Neural crest cell (in vitro differentiated cells): ENCODE measurements around the gene CFL1. TPM values are rescaled to one million over a fixed set of nuclear protein-coding genes. Genes with fewer than 3 reads are reported as not detected.
A peak's percentile ranks its signal among the peaks of the same experiment; 100 is the strongest.
"Not testable (repeated sequence)": the region's sequence is repeated elsewhere in the genome, so short reads cannot be mapped to it uniquely, and the experiment has no call there.

Experiments used
- DNase-seq: peaks from one replicate; pipeline ENCODE4 v3.0.0; 2021; ENCODE audit warnings: low read depth, mixed read lengths, low spot score
- H3K27ac Mint-ChIP-seq: one replicate; pipeline ENCODE4 v1.8.0; 2021; ENCODE audit warnings: mild to moderate bottlenecking, mixed read lengths; ENCODE audit not compliant: unreplicated experiment
- H3K27me3 Mint-ChIP-seq: 2 replicates; pipeline ENCODE4 v1.8.0; 2021; ENCODE audit warnings: low read depth, mild to moderate bottlenecking, mixed read lengths
- H3K36me3 Mint-ChIP-seq: 2 replicates; pipeline ENCODE4 v1.8.0; 2021; ENCODE audit warnings: low read depth, mild to moderate bottlenecking, mixed read lengths
- H3K4me1 Mint-ChIP-seq: 2 replicates; pipeline ENCODE4 v1.8.0; 2021; ENCODE audit warnings: mixed read lengths
- H3K4me3 Mint-ChIP-seq: one replicate; pipeline ENCODE4 v1.8.0; 2021; ENCODE audit warnings: mild to moderate bottlenecking, mixed read lengths
- H3K9me3 Mint-ChIP-seq: 2 replicates; pipeline ENCODE4 v1.8.0; 2021; ENCODE audit warnings: mixed read lengths
- CTCF ChIP-seq: fragments of 200-600 bp; sonication (generic); conservative IDR thresholded peaks from 2 replicates; pipeline ENCODE4 v1.5.0; 2021; ENCODE audit warnings: antibody characterized with exemption, mild to moderate bottlenecking
- total RNA-seq: library from RNA; stranded (reverse); gene quantifications from 2 replicates; pipeline ENCODE4 v1.2.1, GENCODE V29; 2021

Gene CFL1
- total RNA-seq, 1 donor from 2014 or later: 1,437 TPM

- H3K27ac Mint-ChIP-seq: no peak overlapping the region
- no peaks in the 10 kb centered on the region for H3K9me3 Mint-ChIP-seq
- no peaks in the 10 kb centered on the region for H3K36me3 Mint-ChIP-seq
- H3K4me3 Mint-ChIP-seq: no peak overlapping the region
- peaks cover 27% of the 10 kb centered on the region for H3K27me3 Mint-ChIP-seq
- no peak for DNase-seq
- TF ChIP-seq CTCF: no peak
- peaks cover 14% of the 10 kb centered on the region for H3K4me1 Mint-ChIP-seq
Observed at GRCh38 chr11:65834202-65834601, 23.8 kb downstream of the CFL1 start.

DNA sequence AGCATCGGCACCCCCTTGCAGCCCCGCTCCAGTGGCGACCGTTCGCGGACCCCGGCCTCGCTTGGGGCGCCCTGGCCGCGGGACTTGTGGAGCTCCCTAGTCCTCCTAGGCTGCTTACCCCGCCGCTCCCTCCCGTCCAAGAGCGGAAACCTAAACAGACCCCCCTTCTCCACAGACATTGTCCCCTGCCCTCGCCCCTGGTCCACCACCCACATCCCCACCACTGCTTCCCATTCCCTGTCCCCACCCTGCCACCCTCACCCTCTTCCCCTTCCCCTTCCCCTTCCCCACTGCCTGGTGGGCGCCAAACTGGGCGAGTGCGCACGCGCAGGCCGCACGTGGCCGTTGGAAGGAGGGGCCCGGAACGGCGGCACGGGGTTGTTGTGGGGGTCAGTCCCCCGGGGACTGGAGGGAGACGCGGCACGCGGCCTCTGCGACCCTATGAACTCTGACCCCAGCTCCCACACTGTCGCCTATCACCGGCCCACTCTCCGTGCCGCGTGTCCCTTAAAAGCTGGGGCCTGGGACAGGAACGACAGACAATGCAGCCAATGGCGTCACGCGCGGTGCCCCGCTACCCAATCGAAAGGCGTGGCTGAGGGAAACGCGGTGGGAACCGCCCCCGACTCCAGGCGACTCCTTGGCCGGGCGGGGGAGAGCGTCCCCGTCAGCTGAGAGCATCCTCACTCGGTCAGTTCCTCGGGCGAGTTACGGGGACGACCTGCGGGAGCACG, 24.5 kb downstream of the CFL1 start, which contains the start of gene SNX32:
SNX32 (plus strand) TSS at position 667 of the 734 bp plus-strand sequence. CDS start 103 bp downstream, outside the sequence.
- no peak for TF ChIP-seq CTCF
- Mint-ChIP-seq H3K36me3 (no peaks in the 10 kb centered on the region), H3K4me1 (peaks cover 14% of the 10 kb centered on the region), H3K27me3 (peaks cover 33% of the 10 kb centered on the region), H3K4me3 (no peak within 1 kb of the TSS), H3K27ac (peak within 1 kb of the TSS; percentile 69), H3K9me3 (no peaks in the 10 kb centered on the region)
- peak; percentile 96 for DNase-seq

DNA sequence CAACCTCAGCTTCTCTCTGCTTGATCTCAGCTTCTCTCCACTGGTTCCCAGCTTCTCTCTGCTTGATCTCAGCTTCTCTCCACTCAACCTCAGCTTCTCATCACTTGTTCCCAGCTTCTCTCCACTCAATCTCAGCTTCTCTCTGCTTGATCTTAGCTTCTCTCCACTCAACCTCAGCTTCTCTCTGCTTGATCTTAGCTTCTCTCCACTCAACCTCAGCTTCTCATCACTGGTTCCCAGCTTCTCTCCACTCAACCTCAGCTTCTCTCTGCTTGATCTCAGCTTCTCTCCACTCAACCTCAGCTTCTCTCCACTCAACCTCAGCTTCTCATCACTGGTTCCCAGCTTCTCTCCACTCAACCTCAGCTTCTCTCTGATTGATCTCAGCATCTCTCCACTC, 25.7 kb downstream of the CFL1 start:
- not testable (repeated sequence) for DNase-seq, H3K9me3 Mint-ChIP-seq, H3K36me3 Mint-ChIP-seq, H3K4me3 Mint-ChIP-seq, H3K27ac Mint-ChIP-seq
- H3K4me1 Mint-ChIP-seq: peaks cover 14% of the 10 kb centered on the region
- H3K27me3 Mint-ChIP-seq: peaks cover 37% of the 10 kb centered on the region

DNA sequence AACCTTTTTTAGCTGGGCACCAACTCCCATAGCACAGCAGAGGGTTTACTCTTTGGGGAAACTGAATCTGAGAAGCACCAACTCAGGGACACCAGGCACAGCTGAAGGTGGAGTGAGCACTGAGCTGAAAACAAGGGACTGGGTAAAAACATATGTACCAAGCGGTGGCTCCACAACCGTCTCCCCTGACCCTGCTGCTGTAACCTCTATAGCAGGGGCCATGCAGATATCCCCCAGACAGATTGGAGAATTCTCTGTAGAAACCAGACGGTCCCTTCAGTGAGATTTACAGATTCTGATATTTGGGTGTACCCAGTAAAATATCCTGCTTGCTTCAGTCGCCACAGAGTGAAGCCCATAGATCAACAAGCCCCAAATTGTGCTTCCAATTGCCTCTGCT, 28.5 kb downstream of the CFL1 start:
- no peak for DNase-seq
- TF ChIP-seq CTCF: no peak
- Mint-ChIP-seq H3K27ac (no peak overlapping the region), H3K4me1 (peaks cover 14% of the 10 kb centered on the region), H3K27me3 (peaks cover 37% of the 10 kb centered on the region), H3K36me3 (no peaks in the 10 kb centered on the region), H3K4me3 (no peak overlapping the region), H3K9me3 (no peaks in the 10 kb centered on the region)

- peaks cover 31% of the 10 kb centered on the region for H3K27me3 Mint-ChIP-seq
- no peak overlapping the region for H3K4me3 Mint-ChIP-seq
- no peak overlapping the region for H3K27ac Mint-ChIP-seq
- no peak for DNase-seq
- no peak for TF ChIP-seq CTCF
- H3K36me3 Mint-ChIP-seq: no peaks in the 10 kb centered on the region
- H3K4me1 Mint-ChIP-seq: peaks cover 8% of the 10 kb centered on the region
- no peaks in the 10 kb centered on the region for H3K9me3 Mint-ChIP-seq
Observed at GRCh38 chr11:65826984-65827735, 30.8 kb downstream of the CFL1 start.
